GM18951 (cell line): ENCODE data around the gene ERFL.

Source experiments
- POLR2A ChIP-seq: IDR thresholded peaks from 4 replicates; pipeline ENCODE4 v1.6.1; 2011; ENCODE audit warnings: mild to moderate bottlenecking; ENCODE audit not compliant: insufficient read length, insufficient read depth; ENCODE audit errors: extremely low read depth
- in situ Hi-C: fragments of 300-500 bp; cut with MboI; formaldehyde crosslinking; loops from one replicate; pipeline ENCODE4 v1.12.0; 2022; ENCODE audit warnings: low sequenced_read_pairs, mixed read lengths, inconsistent platforms; ENCODE audit not compliant: unreplicated experiment

Gene ERFL

GRCh38 chr19:41928754-41929535 is 696 bp upstream of the ERFL start:
- in situ Hi-C loops, result no loop called here
- TF ChIP-seq POLR2A, result no peak

- in situ Hi-C loops, result no loop called here
These were observed 604 bp downstream of the ERFL start for GRCh38 chr19:41927497-41928192.

GRCh38 chr19:41926763-41927496 is 1.3 kb downstream of the ERFL start:
- in situ Hi-C loops, result no loop called here
- TF ChIP-seq POLR2A, result no peak

More at GRCh38 chr19:41927497-41928192, 604 bp downstream of the ERFL start:
- TF ChIP-seq POLR2A, result no peak

- in situ Hi-C loops, result no loop called here
- TF ChIP-seq POLR2A, result no peak
These were observed 2.1 kb downstream of the ERFL start for GRCh38 chr19:41926028-41926762.

GRCh38 chr19:41925208-41926003 is 2.8 kb downstream of the ERFL start:
- in situ Hi-C loops, result no loop called here
- no peak for TF ChIP-seq POLR2A

- in situ Hi-C loops, result no loop called here
- no peak for TF ChIP-seq POLR2A
These were observed 3.8 kb downstream of the ERFL start for GRCh38 chr19:41924151-41925145.

GRCh38 chr19:41923045-41923788 is 5.0 kb downstream of the ERFL start:
- TF ChIP-seq POLR2A, result no peak

GRCh38 chr19:41922585-41922984 is 5.7 kb downstream of the ERFL start:
- in situ Hi-C loops, result no loop called here
- no peak for TF ChIP-seq POLR2A

More at GRCh38 chr19:41923045-41923788, 5.0 kb downstream of the ERFL start:
- in situ Hi-C loops, result no loop called here

- TF ChIP-seq POLR2A, result no peak
- in situ Hi-C loops, result no loop called here
These were observed 6.4 kb downstream of the ERFL start for GRCh38 chr19:41921577-41922576.

- in situ Hi-C loops, result no loop called here
- TF ChIP-seq POLR2A, result no peak
These were observed 7.2 kb downstream of the ERFL start for GRCh38 chr19:41920882-41921576.
